HepG2 (cell line): ENCODE results near the gene MSI2. TPM values are rescaled to one million over a fixed set of nuclear protein-coding genes. Genes with fewer than 3 reads are reported as not detected.

Experiments
- CREB3 ChIP-seq: sonication (generic); formaldehyde crosslinking; IDR thresholded peaks from 2 replicates; pipeline ENCODE4 v1.5.0; 2020; ENCODE audit warnings: missing genetic modification reagents
- EED ChIP-seq: sonication (generic); formaldehyde crosslinking; IDR thresholded peaks from 2 replicates; pipeline ENCODE4 v1.5.0; 2020; ENCODE audit warnings: mild to moderate bottlenecking, missing genetic modification reagents
- FOXA3 ChIP-seq: IDR thresholded peaks from 2 replicates; pipeline ENCODE4 v1.6.1; 2016; ENCODE audit warnings: missing genetic modification reagents, missing compliant biosample characterization
- FOXO4 ChIP-seq: sonication (generic); formaldehyde crosslinking; conservative IDR thresholded peaks from 2 replicates; pipeline ENCODE4 v1.8.1; 2023; ENCODE audit warnings: missing genetic modification reagents
- GABPB1 ChIP-seq: IDR thresholded peaks from 2 replicates; pipeline ENCODE4 v1.6.1; 2016; ENCODE audit warnings: mild to moderate bottlenecking, missing genetic modification reagents, moderate library complexity, missing compliant biosample characterization
- HDAC2 ChIP-seq: sonication (generic); formaldehyde crosslinking; IDR thresholded peaks from 2 replicates; pipeline ENCODE4 v1.4.0; 2020; ENCODE audit warnings: missing genetic modification reagents
- KLF16 ChIP-seq, 2 experiments: sonication (generic) in 1 of 2; formaldehyde crosslinking in 1 of 2; IDR thresholded peaks; 2 replicates each; pipeline versions ENCODE4 v1.6.1 to v1.8.0; 2016 to 2023; ENCODE audit warnings: missing genetic modification reagents in 2 of 2, missing compliant biosample characterization in 1 of 2
- MAFG ChIP-seq: sonication (generic); formaldehyde crosslinking; IDR thresholded peaks from 2 replicates; pipeline ENCODE4 v1.5.1; 2020; ENCODE audit warnings: mild to moderate bottlenecking, missing genetic modification reagents
- SSRP1 ChIP-seq: IDR thresholded peaks from 2 replicates; pipeline ENCODE4 v1.6.1; 2016; ENCODE audit warnings: control low read depth
- ZBED4 ChIP-seq: sonication (generic); formaldehyde crosslinking; IDR thresholded peaks from 2 replicates; pipeline ENCODE4 v1.4.0; 2020; ENCODE audit warnings: missing genetic modification reagents, borderline replicate concordance
- ZBTB1 ChIP-seq: sonication (generic); formaldehyde crosslinking; IDR thresholded peaks from 2 replicates; pipeline ENCODE4 v1.4.0; 2020; ENCODE audit warnings: missing genetic modification reagents, borderline replicate concordance
- ZNF256 ChIP-seq: sonication (generic); formaldehyde crosslinking; conservative IDR thresholded peaks from 2 replicates; pipeline ENCODE4 v1.4.0; 2020; ENCODE audit warnings: missing genetic modification reagents
- ZNF292 ChIP-seq: sonication (generic); formaldehyde crosslinking; IDR thresholded peaks from 2 replicates; pipeline ENCODE4 v1.8.1; 2022; ENCODE audit warnings: mild to moderate bottlenecking, low read depth, missing genetic modification reagents, borderline replicate concordance
- ZNF337 ChIP-seq: sonication (generic); formaldehyde crosslinking; IDR thresholded peaks from 2 replicates; pipeline ENCODE4 v1.5.1; 2020; ENCODE audit warnings: missing genetic modification reagents, low read depth, mild to moderate bottlenecking, borderline replicate concordance
- ZNF567 ChIP-seq: sonication (generic); formaldehyde crosslinking; IDR thresholded peaks from 2 replicates; pipeline ENCODE4 v1.8.1; 2023; ENCODE audit warnings: mild to moderate bottlenecking, missing genetic modification reagents, borderline replicate concordance
- ZNF646 ChIP-seq: sonication (generic); formaldehyde crosslinking; IDR thresholded peaks from 2 replicates; pipeline ENCODE4 v1.9.0; 2021; ENCODE audit warnings: mild to moderate bottlenecking, missing genetic modification reagents
- ZNF652 ChIP-seq: IDR thresholded peaks from 2 replicates; pipeline ENCODE4 v1.6.1; 2016; ENCODE audit warnings: low read depth, borderline replicate concordance
- ZNF749 ChIP-seq: sonication (generic); formaldehyde crosslinking; IDR thresholded peaks from 2 replicates; pipeline ENCODE4 v1.8.0; 2022; ENCODE audit warnings: mild to moderate bottlenecking, missing genetic modification reagents, moderate library complexity, borderline replicate concordance
- polyA plus RNA-seq, 8 experiments: library from polyadenylated mRNA; depleted of rRNA in 3 of 8; stranded (reverse) in 7 of 8; unstranded in 1 of 8; fragments of >200 nt; fragmentation: Illumina TruSeq in 4 of 8; extraction: Trizol in 4 of 8; gene quantifications; 2 replicates each; pipeline versions ENCODE4 v1.2.1 to v1.2.3, GENCODE V29; 2011 to 2016; ENCODE audit warnings: low read depth in 4 of 8, missing spikeins in 1 of 8, mixed read lengths in 1 of 8; ENCODE audit not compliant: insufficient read depth in 1 of 8
- total RNA-seq, 5 experiments: library from RNA; depleted of rRNA; stranded (reverse); fragments of >200 nt; fragmentation: Illumina TruSeq; extraction: Trizol; gene quantifications; 2 replicates each; pipeline ENCODE4 v1.2.3, GENCODE V29; 2016; ENCODE audit warnings: low read depth in 1 of 5

The MSI2 gene
- total and polyA plus RNA-seq, 2 of the 13 experiments (the other 11 are each of a cell fraction or from before 2014, with no cell fraction given) = 77.5 to 78.4 TPM

GRCh38 chr17:57243171-57243622 is 13.1 kb upstream of the MSI2 start (continued):
- TF ChIP-seq KLF16 (CRISPR knock-in tag; IDR thresholded peaks at IDR 0.05) (no peak; a peak in 1 of 4 replicates), ZNF652 (CRISPR knock-in tag) (peak; percentile 56; the same call in 1 of the 2 replicates), ZBTB1 (CRISPR knock-in tag) (no peak), MAFG (CRISPR knock-in tag) (no peak), FOXA3 (CRISPR knock-in tag) (peak; percentile 48; the same call in 1 of the 2 replicates), ZNF337 (CRISPR knock-in tag) (no peak), ZNF749 (no peak), ZNF292 (CRISPR knock-in tag) (no peak; the same call in 1 of the 2 replicates), GABPB1 (CRISPR knock-in tag) (no peak), ZBED4 (CRISPR knock-in tag) (peak; percentile 79; the same call in 1 of the 2 replicates), CREB3 (CRISPR knock-in tag) (no peak), ZNF646 (no peak), HDAC2 (CRISPR knock-in tag) (no peak), EED (CRISPR knock-in tag) (0 out of 2 replicates have a peak, but pooled peaks have one; percentile 49), ZNF567 (peak; percentile 97), ZNF256 (CRISPR knock-in tag) (no peak), FOXO4 (no peak), SSRP1 (CRISPR knock-in tag) (peak; percentile 84)
